Measurements from ENCODE around the gene AKAP3. TPM values are rescaled to one million over a fixed set of nuclear protein-coding genes. Genes with fewer than 3 reads are reported as not detected.

AKAP3 gene
- polyA plus RNA-seq, 1 donor (not counting 4 experiments of a cell fraction or from before 2014, with no cell fraction given), result 0.72 TPM

- DNase-seq (ENCODE audit: low read depth, low spot score) (no peak), FAIRE-seq (no peak)
- H3K4me1 ChIP-seq (ENCODE audit: control insufficient read depth, extremely low read depth, insufficient read depth, low read length), result peaks cover 10% of the 10 kb centered on the region
- no peak overlapping the region for H3K9ac ChIP-seq (ENCODE audit: control insufficient read depth, extremely low read depth, insufficient read depth, low read length)
- H3K4me2 ChIP-seq (ENCODE audit: control insufficient read depth, extremely low read depth, insufficient read depth, low read depth, low read length), result no peak overlapping the region
- H2AFZ ChIP-seq (ENCODE audit: control insufficient read depth, low read length), result no peak overlapping the region
- H3K36me3 ChIP-seq (ENCODE audit: control insufficient read depth in 2 of 2, extremely low read depth in 1 of 2, insufficient read depth in 2 of 2, low read length in 2 of 2), result peaks cover 18 to 20% of the 10 kb centered on the region in 2 experiments
- H3K79me2 ChIP-seq (ENCODE audit: control insufficient read depth, insufficient read depth, low read length), result peaks cover 52% of the 10 kb centered on the region
- no peak for TF ChIP-seq EZH2 (IDR thresholded peaks at IDR 0.05; ENCODE audit: low read length)
- TF ChIP-seq CTCF (optimal IDR thresholded peaks at IDR 0.05 in 1 of 3, IDR thresholded peaks at IDR 0.05 in 1 of 3, conservative IDR thresholded peaks at IDR 0.05 in 1 of 3; ENCODE audit: extremely low read depth in 1 of 3, insufficient read depth in 2 of 3, low read length in 3 of 3), result no peak
- no peak overlapping the region for H3K4me3 ChIP-seq (ENCODE audit: control insufficient read depth in 2 of 3, extremely low read depth in 1 of 3, insufficient read depth in 2 of 3, low read depth in 1 of 3, low read length in 3 of 3)
- no peaks in the 10 kb centered on the region for H3K27me3 ChIP-seq (ENCODE audit: control insufficient read depth, extremely low read depth, insufficient read depth, low read length)
- dilution Hi-C loops (cut with MboI; ENCODE audit: extremely low pct_ligation_motif_present, low sequenced_read_pairs), result no loop called here
- H3K9me3 ChIP-seq (ENCODE audit: control insufficient read depth, low read depth, low read length), result no peaks in the 10 kb centered on the region
- H3K9me1 ChIP-seq (ENCODE audit: control insufficient read depth, extremely low read depth, insufficient read depth, low read length), result no peaks in the 10 kb centered on the region
- no peak overlapping the region for H3K27ac ChIP-seq (ENCODE audit: control insufficient read depth, insufficient read depth, low read length)
- no peaks in the 10 kb centered on the region for H4K20me1 ChIP-seq (ENCODE audit: control insufficient read depth, extremely low read depth, insufficient read depth, low read length)
Observed at GRCh38 chr12:4653257-4653656, 4.4 kb upstream of the AKAP3 start.

DNA sequence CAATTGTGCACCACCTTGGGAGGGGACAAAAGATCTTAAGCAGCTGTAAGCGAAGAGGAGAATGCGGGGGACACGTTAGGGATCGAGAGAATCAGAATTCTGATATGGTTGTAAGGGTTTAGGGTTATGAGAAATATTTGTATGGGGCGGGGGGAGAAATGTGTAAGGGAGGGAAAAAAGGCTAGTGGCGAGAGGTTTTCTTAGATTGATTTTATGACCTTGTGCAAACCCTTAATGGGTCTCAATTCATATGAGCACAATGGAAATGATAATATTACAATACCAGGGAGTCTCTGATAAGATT lies 459 bp upstream of the AKAP3 start:
- FAIRE-seq, result no peak
- no peaks in the 10 kb centered on the region for H3K27me3 ChIP-seq (ENCODE audit: control insufficient read depth, extremely low read depth, insufficient read depth, low read length)
- dilution Hi-C loops (cut with MboI; ENCODE audit: extremely low pct_ligation_motif_present, low sequenced_read_pairs), result no loop called here

More for the DNA sequence above, 459 bp upstream of the AKAP3 start:
- no peaks in the 10 kb centered on the region for H3K9me1 ChIP-seq (ENCODE audit: control insufficient read depth, extremely low read depth, insufficient read depth, low read length)
- no peak for DNase-seq (ENCODE audit: low read depth, low spot score)
- H4K20me1 ChIP-seq (ENCODE audit: control insufficient read depth, extremely low read depth, insufficient read depth, low read length), result no peaks in the 10 kb centered on the region
- peak overlapping the region; percentile 74 to 93 (median 92) for H3K4me3 ChIP-seq (ENCODE audit: control insufficient read depth in 2 of 3, extremely low read depth in 1 of 3, insufficient read depth in 2 of 3, low read depth in 1 of 3, low read length in 3 of 3)
- no peaks in the 10 kb centered on the region for H3K9me3 ChIP-seq (ENCODE audit: control insufficient read depth, low read depth, low read length)
- peak overlapping the region; percentile 88 for H3K4me2 ChIP-seq (ENCODE audit: control insufficient read depth, extremely low read depth, insufficient read depth, low read depth, low read length)
- peaks cover 55% of the 10 kb centered on the region for H3K79me2 ChIP-seq (ENCODE audit: control insufficient read depth, insufficient read depth, low read length)
- H2AFZ ChIP-seq (ENCODE audit: control insufficient read depth, low read length), result peak overlapping the region; percentile 100
- peak overlapping the region; percentile 98 for H3K27ac ChIP-seq (ENCODE audit: control insufficient read depth, insufficient read depth, low read length)
- H3K4me1 ChIP-seq (ENCODE audit: control insufficient read depth, extremely low read depth, insufficient read depth, low read length), result peaks cover 16% of the 10 kb centered on the region
- peak overlapping the region; percentile 95 for H3K9ac ChIP-seq (ENCODE audit: control insufficient read depth, extremely low read depth, insufficient read depth, low read length)
- peaks cover 0 to 3% of the 10 kb centered on the region in 2 experiments for H3K36me3 ChIP-seq (ENCODE audit: control insufficient read depth in 2 of 2, extremely low read depth in 1 of 2, insufficient read depth in 2 of 2, low read length in 2 of 2)
- no peak for TF ChIP-seq CTCF (optimal IDR thresholded peaks at IDR 0.05 in 1 of 3, IDR thresholded peaks at IDR 0.05 in 1 of 3, conservative IDR thresholded peaks at IDR 0.05 in 1 of 3; ENCODE audit: extremely low read depth in 1 of 3, insufficient read depth in 2 of 3, low read length in 3 of 3)
- TF ChIP-seq EZH2 (IDR thresholded peaks at IDR 0.05; ENCODE audit: low read length), result no peak

Measured in keratinocyte (primary cell).